Measurements from ENCODE around the gene XYLT2.
A peak's percentile ranks its signal among the peaks of the same experiment; 100 is the strongest.

XYLT2 gene

DNA sequence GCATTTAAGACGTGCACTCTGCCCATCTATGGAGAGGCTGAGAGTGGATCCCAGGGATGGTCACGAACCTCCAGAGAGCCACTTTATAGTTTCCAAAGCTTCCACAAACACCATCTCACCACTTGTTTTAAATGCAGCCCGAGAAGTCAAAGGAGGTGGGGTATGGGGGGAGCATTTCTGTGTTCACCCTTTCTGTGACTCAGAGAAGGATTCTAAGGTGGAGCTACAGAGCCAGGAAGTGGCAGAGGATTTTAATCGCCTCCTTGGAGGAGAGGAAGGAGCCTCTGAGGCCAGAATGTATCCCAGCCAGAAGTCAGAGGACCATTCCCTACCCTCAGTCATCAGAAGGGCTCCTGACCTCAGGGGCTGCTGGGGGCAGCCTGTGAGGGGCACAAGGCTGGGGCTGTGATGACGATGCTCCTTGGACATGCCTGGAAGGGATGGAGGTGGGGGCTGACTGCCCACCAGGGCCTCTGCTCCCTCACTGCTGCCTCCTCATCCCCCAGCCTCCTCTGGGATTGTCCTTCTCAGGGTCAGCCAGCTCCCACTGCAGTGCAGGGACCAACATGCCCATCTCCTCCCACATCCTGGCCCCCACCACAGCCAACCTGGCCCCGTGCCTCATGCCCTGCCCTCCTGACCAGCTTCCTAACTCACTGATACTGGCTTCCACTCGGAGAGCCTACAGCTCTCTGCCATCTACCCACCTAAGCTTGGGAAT lies 2.8 kb downstream of the XYLT2 start:
- no peak for DNase-seq (ENCODE audit: low read depth in 1 of 2, low spot score in 1 of 2)

DNA sequence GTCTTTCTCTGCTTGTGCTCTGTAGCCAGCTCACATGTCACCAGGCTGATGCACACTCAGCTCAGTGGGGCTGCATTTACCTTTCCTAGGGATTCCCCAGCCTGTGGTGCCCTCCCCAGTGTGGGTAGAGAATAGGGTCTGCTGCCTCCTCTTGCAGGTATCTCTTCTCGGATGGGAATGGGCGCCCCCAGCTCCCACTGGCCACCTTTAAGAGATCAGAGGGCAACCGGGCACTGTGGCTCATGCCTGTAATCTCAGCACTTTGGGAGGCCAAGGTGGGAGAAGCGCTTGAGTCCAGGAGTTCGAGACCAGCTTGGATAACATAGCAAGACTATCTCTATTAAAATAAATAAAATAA lies 3.3 kb downstream of the XYLT2 start:
- no peak for DNase-seq (ENCODE audit: low read depth in 1 of 2, low spot score in 1 of 2)

GRCh38 chr17:50350733-50351132 lies 4.8 kb downstream of the XYLT2 start:
- DNase-seq (ENCODE audit: low read depth in 1 of 2, low spot score in 1 of 2): no peak

DNA sequence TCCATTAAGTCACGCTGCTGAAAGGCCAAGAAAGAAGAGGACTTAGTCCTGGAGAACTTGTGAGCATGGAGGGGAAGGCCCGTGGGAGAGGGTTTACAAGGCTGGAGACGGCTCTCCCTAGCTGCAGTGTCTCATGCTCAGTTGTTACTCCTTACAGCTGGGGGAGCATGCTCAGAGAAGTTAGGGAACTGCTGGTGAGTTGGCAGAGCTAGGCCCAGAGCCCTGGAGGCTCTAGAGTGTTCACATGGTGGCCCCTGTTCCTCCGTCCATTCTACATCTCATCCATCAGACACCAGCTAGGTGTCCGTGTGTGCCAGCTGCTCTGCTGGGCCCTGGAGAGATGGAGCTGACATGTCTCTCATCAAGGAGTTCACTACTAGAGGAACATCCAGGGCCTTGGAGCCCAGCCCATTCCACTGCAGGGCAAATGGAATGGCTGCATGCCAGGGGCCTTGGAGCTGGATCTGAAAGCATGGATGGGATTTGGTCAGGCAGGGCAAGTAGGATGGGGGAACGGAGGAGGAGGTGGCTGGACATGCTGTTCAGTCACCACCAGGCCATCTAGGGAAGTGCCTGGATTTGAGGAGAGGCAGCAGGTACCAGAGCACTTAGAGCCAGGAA lies 6.3 kb downstream of the XYLT2 start:
- DNase-seq (ENCODE audit: low read depth in 1 of 2, low spot score in 1 of 2): no peak

- no peak for DNase-seq (ENCODE audit: low read depth in 1 of 2, low spot score in 1 of 2)
These were observed 7.0 kb downstream of the XYLT2 start for GRCh38 chr17:50352693-50353599.

GRCh38 chr17:50353600-50354195 lies 7.8 kb downstream of the XYLT2 start:
- no peak for DNase-seq (ENCODE audit: low read depth in 1 of 2, low spot score in 1 of 2)

DNA sequence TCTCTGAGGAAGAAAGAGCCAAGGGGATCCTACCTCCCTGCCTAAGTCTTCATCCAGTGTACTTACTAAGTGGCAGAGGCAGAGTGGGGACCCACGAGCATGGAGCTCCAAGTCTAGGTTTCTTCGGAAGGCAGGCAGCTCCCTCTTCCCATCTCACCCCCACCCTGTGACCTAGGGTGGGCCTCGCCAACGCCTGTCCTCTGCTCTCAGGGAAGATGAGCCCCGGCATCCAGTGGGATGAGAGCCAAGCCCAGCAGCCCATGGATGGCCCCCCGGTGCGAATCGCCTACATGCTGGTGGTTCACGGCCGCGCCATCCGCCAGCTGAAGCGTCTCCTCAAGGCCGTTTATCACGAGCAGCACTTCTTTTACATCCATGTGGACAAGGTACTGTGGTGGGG lies 8.3 kb downstream of the XYLT2 start:
- no peak for DNase-seq (ENCODE audit: low read depth in 1 of 2, low spot score in 1 of 2)

GRCh38 chr17:50354776-50355175 lies 8.8 kb downstream of the XYLT2 start:
- DNase-seq (ENCODE audit: low read depth in 1 of 2, low spot score in 1 of 2): no peak

DNA sequence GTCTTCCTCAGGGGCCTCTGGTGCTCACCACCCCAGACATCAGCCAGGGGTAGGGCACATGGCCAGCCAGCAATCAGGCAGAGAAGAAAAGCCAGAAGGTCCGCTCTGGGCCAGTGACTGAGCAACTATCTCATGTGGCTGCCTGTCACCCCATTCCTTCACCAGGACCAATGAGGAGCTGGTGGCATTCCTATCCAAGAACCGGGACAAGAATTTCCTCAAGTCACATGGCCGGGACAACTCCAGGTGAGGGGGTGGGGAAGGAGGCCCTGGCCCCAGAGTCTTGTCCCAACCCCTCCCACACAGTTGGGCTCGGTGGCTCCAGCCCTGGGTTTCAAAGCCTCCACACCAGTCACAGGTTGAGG lies 9.4 kb downstream of the XYLT2 start:
- DNase-seq (ENCODE audit: low read depth in 1 of 2, low spot score in 1 of 2): no peak

- DNase-seq (ENCODE audit: low read depth in 1 of 2, low spot score in 1 of 2): no peak
These were observed 9.9 kb downstream of the XYLT2 start for GRCh38 chr17:50355701-50356341.

DNA sequence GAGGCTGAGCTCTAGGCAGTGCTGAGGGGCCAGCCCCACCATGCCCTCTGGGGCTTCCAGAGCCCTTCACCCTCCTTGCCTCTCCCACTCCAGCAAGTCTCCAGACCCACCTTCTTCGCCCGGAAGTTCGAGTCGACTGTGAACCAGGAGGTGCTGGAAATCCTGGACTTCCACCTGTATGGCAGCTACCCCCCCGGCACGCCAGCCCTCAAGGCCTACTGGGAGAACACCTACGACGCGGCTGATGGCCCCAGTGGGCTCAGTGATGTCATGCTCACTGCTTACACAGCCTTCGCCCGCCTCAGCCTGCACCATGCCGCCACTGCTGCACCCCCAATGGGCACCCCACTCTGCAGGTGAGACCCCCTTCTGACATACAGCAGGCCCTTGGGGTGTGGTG lies 10.5 kb downstream of the XYLT2 start:
- DNase-seq (ENCODE audit: low read depth in 1 of 2, low spot score in 1 of 2): no peak

GRCh38 chr17:50356892-50357510 lies 11.1 kb downstream of the XYLT2 start:
- no peak for DNase-seq (ENCODE audit: low read depth in 1 of 2, low spot score in 1 of 2)

DNA sequence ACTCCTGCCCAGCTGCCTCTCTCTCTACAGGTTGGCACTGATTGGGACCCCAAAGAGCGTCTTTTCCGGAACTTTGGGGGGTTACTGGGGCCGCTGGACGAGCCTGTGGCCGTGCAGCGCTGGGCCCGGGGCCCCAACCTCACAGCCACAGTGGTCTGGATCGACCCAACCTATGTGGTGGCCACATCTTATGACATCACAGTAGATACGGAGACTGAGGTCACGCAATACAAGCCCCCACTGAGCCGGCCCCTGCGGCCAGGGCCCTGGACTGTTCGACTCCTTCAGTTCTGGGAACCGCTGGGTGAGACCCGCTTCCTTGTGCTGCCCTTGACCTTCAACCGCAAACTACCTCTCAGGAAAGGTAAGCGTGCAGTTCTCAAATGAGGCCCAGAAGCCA lies 12.3 kb downstream of the XYLT2 start:
- DNase-seq (ENCODE audit: low read depth in 1 of 2, low spot score in 1 of 2): no peak

DNA sequence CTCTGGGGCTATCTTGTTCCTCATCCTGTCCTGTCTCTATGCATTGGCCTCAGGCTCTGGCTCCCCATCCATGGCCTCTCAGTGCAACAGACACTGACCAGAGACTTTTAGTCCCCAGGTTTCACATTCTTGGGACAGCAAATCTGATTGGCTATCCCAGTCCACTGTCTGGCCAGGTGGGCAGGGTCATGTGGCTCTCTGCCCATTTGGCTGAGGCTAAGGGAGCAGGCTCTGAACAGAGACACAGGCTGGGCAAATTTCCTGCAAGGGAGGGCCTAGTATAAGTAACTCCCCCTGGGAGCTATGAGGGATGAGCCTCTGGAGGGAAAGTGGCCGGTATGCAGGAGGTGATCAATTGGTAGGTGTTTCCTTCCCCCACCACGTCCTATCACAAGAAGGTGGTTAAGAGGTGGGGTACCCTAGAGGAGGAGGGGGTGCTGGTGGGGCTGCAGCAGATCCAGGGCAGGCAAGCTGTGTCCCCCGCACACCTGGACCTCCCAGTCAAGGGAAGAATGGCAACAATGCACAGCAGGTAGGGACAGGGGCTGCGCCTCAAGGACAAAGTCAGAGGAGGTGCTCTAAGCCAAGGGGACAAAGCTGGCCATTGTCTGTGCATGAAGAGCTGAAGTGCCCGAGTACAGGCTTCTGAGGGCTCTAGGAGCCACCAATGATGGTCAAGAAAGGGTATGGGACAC lies 13.2 kb downstream of the XYLT2 start:
- no peak for DNase-seq (ENCODE audit: low read depth in 1 of 2, low spot score in 1 of 2)

DNA sequence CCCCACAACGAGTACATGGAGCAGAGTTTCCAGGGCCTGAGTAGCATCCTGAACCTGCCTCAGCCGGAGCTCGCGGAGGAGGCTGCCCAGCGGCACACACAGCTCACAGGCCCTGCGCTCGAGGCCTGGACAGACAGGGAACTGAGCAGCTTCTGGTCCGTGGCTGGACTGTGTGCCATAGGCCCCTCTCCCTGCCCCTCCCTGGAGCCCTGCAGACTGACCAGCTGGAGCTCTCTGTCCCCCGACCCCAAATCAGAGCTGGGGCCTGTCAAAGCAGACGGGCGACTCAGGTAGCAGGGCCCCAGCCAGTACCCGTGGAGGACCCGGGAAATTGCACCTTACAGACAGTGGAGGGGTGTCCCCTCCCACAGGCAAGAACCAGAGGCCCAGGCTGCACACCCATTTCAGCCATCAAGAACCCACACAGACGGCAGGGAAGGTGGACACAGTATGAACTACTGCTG lies 14.1 kb downstream of the XYLT2 start:
- no peak for DNase-seq (ENCODE audit: low read depth in 1 of 2, low spot score in 1 of 2)

- DNase-seq (ENCODE audit: low read depth in 1 of 2, low spot score in 1 of 2): no peak
These were observed 14.7 kb downstream of the XYLT2 start for GRCh38 chr17:50360486-50361115.

GRCh38 chr17:50361561-50362480 lies 15.9 kb downstream of the XYLT2 start:
- DNase-seq (ENCODE audit: low read depth in 1 of 2, low spot score in 1 of 2): peak in 1 of 2 donors; percentile 51

- no peak for DNase-seq (ENCODE audit: low read depth in 1 of 2, low spot score in 1 of 2)
These were observed 16.7 kb downstream of the XYLT2 start for GRCh38 chr17:50362661-50363060.

Measured in activated CD4-positive, alpha-beta T cell treated with anti-CD3 and anti-CD28 coated beads, Interleukin-2, amount 50 U/mL, for 24 hours (primary cell).